GM12801 (cell line): ENCODE data around the gene B2M.

Source experiments
- TF ChIP-seq, protein P1 (sequence below): IDR thresholded peaks from one replicate; pipeline ENCODE4 v1.5.1; 2011; ENCODE audit warnings: control low read depth; ENCODE audit not compliant: insufficient read length; ENCODE audit errors: extremely low read depth

The B2M gene

DNA sequence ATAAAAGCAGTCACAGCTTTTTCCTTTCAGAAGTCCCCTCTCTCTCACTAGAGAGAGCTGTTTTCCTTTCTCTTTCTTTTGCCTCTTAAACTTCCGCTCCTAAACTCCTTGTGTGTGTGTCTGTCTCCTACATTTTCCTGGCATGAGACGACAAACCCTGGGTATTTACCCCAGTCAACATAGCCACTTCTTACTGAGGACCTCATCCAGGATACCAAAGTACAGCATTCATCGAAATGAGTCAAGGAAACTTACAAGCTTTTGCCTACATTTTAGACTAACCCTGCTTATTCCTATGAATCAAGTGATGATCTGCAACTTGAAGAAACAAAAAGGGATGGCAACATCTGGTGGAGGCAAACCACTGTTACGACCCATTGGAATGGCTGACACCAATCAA is 16.9 kb upstream of the B2M start:
- TF ChIP-seq, protein P1, sequence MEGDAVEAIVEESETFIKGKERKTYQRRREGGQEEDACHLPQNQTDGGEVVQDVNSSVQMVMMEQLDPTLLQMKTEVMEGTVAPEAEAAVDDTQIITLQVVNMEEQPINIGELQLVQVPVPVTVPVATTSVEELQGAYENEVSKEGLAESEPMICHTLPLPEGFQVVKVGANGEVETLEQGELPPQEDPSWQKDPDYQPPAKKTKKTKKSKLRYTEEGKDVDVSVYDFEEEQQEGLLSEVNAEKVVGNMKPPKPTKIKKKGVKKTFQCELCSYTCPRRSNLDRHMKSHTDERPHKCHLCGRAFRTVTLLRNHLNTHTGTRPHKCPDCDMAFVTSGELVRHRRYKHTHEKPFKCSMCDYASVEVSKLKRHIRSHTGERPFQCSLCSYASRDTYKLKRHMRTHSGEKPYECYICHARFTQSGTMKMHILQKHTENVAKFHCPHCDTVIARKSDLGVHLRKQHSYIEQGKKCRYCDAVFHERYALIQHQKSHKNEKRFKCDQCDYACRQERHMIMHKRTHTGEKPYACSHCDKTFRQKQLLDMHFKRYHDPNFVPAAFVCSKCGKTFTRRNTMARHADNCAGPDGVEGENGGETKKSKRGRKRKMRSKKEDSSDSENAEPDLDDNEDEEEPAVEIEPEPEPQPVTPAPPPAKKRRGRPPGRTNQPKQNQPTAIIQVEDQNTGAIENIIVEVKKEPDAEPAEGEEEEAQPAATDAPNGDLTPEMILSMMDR = no peak

DNA sequence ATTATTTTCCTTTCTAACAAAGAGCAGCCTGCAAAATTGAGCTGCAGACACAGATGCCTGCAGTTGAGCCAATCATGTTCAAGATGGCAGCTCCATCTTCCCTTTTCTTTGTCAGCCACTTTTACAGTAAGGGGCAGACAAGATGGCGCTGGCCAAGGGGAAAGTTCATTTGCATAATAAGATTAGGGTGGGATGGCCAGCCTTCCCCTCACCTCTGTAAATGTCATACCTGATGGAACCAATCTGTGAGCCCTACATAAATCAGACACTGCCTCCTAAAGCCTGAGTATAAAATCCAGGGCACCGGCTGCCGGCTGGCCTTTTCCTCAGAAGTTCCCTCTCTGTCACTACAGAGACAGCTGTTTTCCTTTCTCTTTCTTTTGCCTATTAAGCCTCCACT is 16.0 kb upstream of the B2M start:
- TF ChIP-seq, protein P1 = no peak

DNA sequence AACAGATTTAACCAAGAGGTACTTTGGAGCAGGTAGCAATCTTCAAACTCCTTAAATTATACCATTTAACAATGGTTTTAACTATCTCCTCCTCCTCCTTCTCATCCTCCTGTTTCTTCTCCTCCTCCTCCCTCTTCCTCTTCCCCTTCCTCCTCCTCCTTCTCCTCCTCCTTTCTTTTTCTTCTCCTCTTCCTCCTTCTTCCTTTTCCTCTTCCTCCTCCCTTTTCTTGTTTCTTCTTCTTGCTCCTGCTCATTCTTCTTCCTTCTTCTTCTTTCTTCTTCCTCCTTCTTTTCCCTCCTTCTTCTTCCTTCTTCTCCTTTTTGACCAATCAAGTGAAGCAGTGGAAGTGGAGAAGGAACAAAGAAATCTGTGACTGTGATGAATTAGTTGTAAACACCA is 14.3 kb upstream of the B2M start:
- TF ChIP-seq, protein P1 = no peak

DNA sequence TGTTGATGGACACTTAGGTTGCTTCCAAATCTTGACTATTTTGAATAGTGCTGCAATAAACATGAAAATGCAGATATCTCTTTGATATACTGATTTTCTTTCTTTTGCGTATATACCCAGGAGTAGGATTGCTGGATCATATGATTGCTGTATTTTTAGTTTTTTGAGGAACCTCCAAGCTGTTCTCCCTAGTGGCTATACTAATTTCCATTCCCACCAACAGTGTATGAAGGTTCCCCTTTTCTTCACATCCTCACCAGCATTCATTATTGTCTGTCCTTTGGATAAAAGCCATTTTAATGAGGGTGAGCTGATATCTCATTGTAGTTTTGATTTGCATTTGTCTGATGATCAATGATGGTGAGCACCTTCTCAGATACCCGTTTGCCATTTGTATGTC is 12.7 kb upstream of the B2M start:
- TF ChIP-seq, protein P1 = no peak

DNA sequence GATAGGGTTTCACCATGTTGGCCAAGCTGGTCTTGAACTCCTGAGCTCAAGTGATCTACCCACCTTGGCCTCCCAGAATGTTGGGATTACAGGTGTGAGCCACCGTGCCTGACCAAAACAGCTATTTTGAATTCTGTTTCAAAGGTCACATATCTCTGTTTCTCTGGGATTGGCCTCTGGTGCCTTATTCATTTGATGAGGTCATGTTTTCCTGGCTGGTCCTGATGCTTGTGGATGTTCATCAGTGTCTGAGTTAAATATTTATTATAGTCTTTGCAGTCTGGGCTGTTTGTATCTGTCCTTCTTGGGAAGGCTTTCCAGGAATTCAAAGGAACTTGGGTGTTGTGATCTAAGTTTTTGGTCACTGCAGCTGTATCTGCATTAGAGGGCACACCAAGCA is 5.3 kb upstream of the B2M start:
- TF ChIP-seq, protein P1 = no peak

DNA sequence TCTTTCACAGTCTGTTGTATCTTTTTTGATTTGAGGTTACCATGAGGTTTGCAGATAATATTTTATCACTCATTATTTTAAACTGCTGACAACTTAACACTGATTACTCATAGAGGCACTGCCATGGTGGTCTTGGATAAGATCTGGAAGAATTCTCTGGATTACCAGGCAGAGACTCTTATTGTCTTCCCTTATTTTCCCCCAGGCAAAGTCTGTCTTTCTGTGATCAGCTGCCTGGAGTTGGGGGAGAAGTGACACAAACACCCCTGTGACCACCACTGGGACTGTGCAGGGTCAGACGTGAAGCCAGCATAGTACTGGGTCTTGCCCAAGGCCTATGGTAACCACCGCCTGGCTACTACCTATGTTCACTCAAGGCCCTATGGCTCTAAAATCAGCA is 4.9 kb upstream of the B2M start:
- TF ChIP-seq, protein P1 = no peak

DNA sequence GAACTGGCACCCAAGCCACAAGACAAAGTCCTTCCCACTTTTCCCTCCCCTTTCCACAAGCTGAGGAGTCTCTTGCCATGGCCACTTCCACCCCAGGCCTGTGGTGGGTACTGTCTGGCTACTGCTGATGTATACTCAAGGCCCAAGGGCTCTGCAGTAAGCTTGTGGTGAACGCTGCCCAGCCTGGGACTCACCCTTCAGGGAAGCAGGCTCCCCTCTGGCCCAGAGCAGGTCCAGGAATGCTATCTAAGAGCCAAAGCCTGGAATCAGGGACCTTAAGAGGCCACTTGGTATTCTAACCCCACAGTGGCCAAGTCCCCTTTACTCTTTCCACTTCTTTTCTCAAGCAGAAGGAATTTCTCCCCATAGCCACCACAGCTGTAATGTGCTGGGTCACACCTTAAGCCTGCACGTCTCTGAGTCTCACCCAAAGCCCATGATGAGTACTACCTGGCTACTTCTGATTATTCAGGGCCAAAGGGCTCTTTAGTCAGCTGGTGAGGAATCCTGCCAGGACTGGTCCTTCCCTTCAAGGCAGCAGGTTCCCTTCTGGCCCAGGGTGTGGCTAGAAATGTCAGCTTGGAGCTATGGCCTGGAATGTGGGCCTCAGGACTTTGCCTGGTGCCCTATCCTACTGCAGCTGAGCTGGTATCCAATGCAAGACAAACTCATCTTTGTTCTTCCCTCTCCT is 4.2 kb upstream of the B2M start:
- TF ChIP-seq, protein P1 = no peak
